NCI-H82 treated with DMSO at 0.1 percent for 48 hours (cell line): ENCODE data around the gene MTG2.

Source experiments
- DNase-seq: peaks from one replicate; lab custom pipeline; 2025; ENCODE audit not compliant: unreplicated experiment; lab: John Stamatoyannopoulos, UW

The MTG2 gene

GRCh38 chr20:62160876-62161275 lies 22.0 kb upstream of the MTG2 start:
- no peak for DNase-seq

- DNase-seq: no peak
Measured at GRCh38 chr20:62161347-62161746, 21.5 kb upstream of the MTG2 start.

GRCh38 chr20:62162765-62163484 lies 19.9 kb upstream of the MTG2 start:
- DNase-seq: no peak

- DNase-seq: no peak
Measured at GRCh38 chr20:62163485-62163865, 19.4 kb upstream of the MTG2 start.

GRCh38 chr20:62163986-62164762 lies 18.7 kb upstream of the MTG2 start:
- no peak for DNase-seq

- no peak for DNase-seq
Measured at GRCh38 chr20:62164879-62165761, 17.7 kb upstream of the MTG2 start.

GRCh38 chr20:62165762-62166399 lies 16.9 kb upstream of the MTG2 start:
- DNase-seq: no peak

GRCh38 chr20:62167474-62167873 lies 15.4 kb upstream of the MTG2 start:
- no peak for DNase-seq

GRCh38 chr20:62168061-62168460 lies 14.8 kb upstream of the MTG2 start:
- no peak for DNase-seq

GRCh38 chr20:62168890-62169435 lies 13.9 kb upstream of the MTG2 start:
- DNase-seq: no peak

GRCh38 chr20:62170536-62170935 lies 12.3 kb upstream of the MTG2 start:
- DNase-seq: no peak

GRCh38 chr20:62171245-62171644 lies 11.6 kb upstream of the MTG2 start:
- DNase-seq: no peak

- no peak for DNase-seq
Measured at GRCh38 chr20:62172666-62173065, 10.2 kb upstream of the MTG2 start.

- no peak for DNase-seq
Measured at GRCh38 chr20:62174021-62174804, 8.6 kb upstream of the MTG2 start.

GRCh38 chr20:62174870-62175624 lies 7.8 kb upstream of the MTG2 start:
- DNase-seq: no peak

- no peak for DNase-seq
Measured at GRCh38 chr20:62175711-62176110, 7.1 kb upstream of the MTG2 start.

GRCh38 chr20:62176866-62177265 lies 6.0 kb upstream of the MTG2 start:
- no peak for DNase-seq

- no peak for DNase-seq
Measured at GRCh38 chr20:62177307-62177706, 5.5 kb upstream of the MTG2 start.
